Mesodermal cell (in vitro differentiated cells): ENCODE measurements around the gene TFDP1.

Experiments
- H3K27ac ChIP-seq: 2 replicates; pipeline ENCODE4 v1.7.0; 2013; ENCODE audit warnings: mild to moderate bottlenecking, low read depth, low read length, moderate library complexity; ENCODE audit not compliant: severe bottlenecking
- H3K36me3 ChIP-seq: 2 replicates; pipeline ENCODE4 v1.7.1; 2013; ENCODE audit warnings: mild to moderate bottlenecking, low read length, moderate library complexity; ENCODE audit not compliant: control insufficient read depth, insufficient read depth
- H3K4me1 ChIP-seq: one replicate; pipeline ENCODE4 v1.7.1; 2013; ENCODE audit warnings: mild to moderate bottlenecking, low read length; ENCODE audit not compliant: insufficient read depth, control insufficient read depth, poor library complexity, severe bottlenecking
- H3K4me3 ChIP-seq: 2 replicates; pipeline ENCODE4 v1.7.0; 2013; ENCODE audit warnings: low read length, control low read depth, mild to moderate bottlenecking; ENCODE audit not compliant: insufficient read depth, poor library complexity, severe bottlenecking; ENCODE audit errors: extremely low read depth
- H3K9me3 ChIP-seq: 2 replicates; pipeline ENCODE4 v1.7.1; 2013; ENCODE audit warnings: mild to moderate bottlenecking, low read length, moderate library complexity; ENCODE audit not compliant: control insufficient read depth
- WGBS, 2 experiments: methylation state at CpG; one replicate each; pipeline ENCODE4 v1.1.5; 2013; ENCODE audit warnings: missing lambda C conversion rate in 2 of 2; ENCODE audit not compliant: insufficient coverage in 2 of 2; 5-methylcytosine and 5-hydroxymethylcytosine counted together

Gene TFDP1

GRCh38 chr13:113576597-113576996 lies 8.0 kb upstream of the TFDP1 start:
- 40% methylated on average over 1 of the region's 3 CpGs; no CpG with 5 or more reads in 1 of the 2 experiments for whole genome bisulfite sequencing, 2 experiments
- H3K4me1 ChIP-seq = no peaks in the 10 kb centered on the region

GRCh38 chr13:113577881-113578435 lies 6.6 kb upstream of the TFDP1 start:
- no peaks in the 10 kb centered on the region for H3K36me3 ChIP-seq
- no peak overlapping the region for H3K27ac ChIP-seq
- 67 to 91% methylated on average over 1 of the region's 2 CpGs for WGBS, 2 experiments
- no peak overlapping the region for H3K4me3 ChIP-seq
- H3K9me3 ChIP-seq = no peaks in the 10 kb centered on the region
- H3K4me1 ChIP-seq = no peaks in the 10 kb centered on the region

More at GRCh38 chr13:113576597-113576996, 8.0 kb upstream of the TFDP1 start:
- no peak overlapping the region for H3K4me3 ChIP-seq
- no peaks in the 10 kb centered on the region for H3K36me3 ChIP-seq
- H3K27ac ChIP-seq = no peak overlapping the region
- no peaks in the 10 kb centered on the region for H3K9me3 ChIP-seq

GRCh38 chr13:113579686-113580085 lies 4.9 kb upstream of the TFDP1 start:
- 81 to 82% methylated on average over 7 to 8 of the region's 8 CpGs for WGBS, 2 experiments

GRCh38 chr13:113581871-113582270 lies 2.7 kb upstream of the TFDP1 start:
- no peak overlapping the region for H3K4me3 ChIP-seq
- H3K36me3 ChIP-seq = peaks cover 11% of the 10 kb centered on the region
- 85 to 86% methylated on average over 3 to 4 of the region's 6 CpGs for WGBS, 2 experiments
- peaks cover 8% of the 10 kb centered on the region for H3K4me1 ChIP-seq
- no peak overlapping the region for H3K27ac ChIP-seq
- no peaks in the 10 kb centered on the region for H3K9me3 ChIP-seq

More at GRCh38 chr13:113579686-113580085, 4.9 kb upstream of the TFDP1 start:
- Histone ChIP-seq H3K4me3 (no peak overlapping the region), H3K4me1 (no peaks in the 10 kb centered on the region), H3K27ac (no peak overlapping the region), H3K36me3 (no peaks in the 10 kb centered on the region), H3K9me3 (no peaks in the 10 kb centered on the region)

- Histone ChIP-seq H3K4me3 (no peak overlapping the region), H3K27ac (no peak overlapping the region), H3K4me1 (peaks cover 9% of the 10 kb centered on the region), H3K9me3 (no peaks in the 10 kb centered on the region), H3K36me3 (peaks cover 18% of the 10 kb centered on the region)
- WGBS, 2 experiments = 95 to 97% methylated on average over 31 to 36 of the region's 38 CpGs
Observed at GRCh38 chr13:113582841-113583631, 1.5 kb upstream of the TFDP1 start.

GRCh38 chr13:113584870-113585671 lies 518 bp downstream of the TFDP1 start:
- Histone ChIP-seq H3K9me3 (no peaks in the 10 kb centered on the region), H3K36me3 (peaks cover 38% of the 10 kb centered on the region), H3K4me1 (peaks cover 9% of the 10 kb centered on the region), H3K4me3 (peak overlapping the region; percentile 59), H3K27ac (no peak overlapping the region)
- WGBS, 2 experiments = 0 to 1% methylated on average over 74 of the region's 105 CpGs

GRCh38 chr13:113585896-113586295 lies 1.3 kb downstream of the TFDP1 start:
- Histone ChIP-seq H3K27ac (no peak overlapping the region), H3K4me3 (peak overlapping the region; percentile 59), H3K4me1 (peaks cover 9% of the 10 kb centered on the region), H3K9me3 (no peaks in the 10 kb centered on the region), H3K36me3 (peaks cover 44% of the 10 kb centered on the region)
- 85 to 98% methylated on average over 6 to 7 of the region's 9 CpGs for WGBS, 2 experiments

GRCh38 chr13:113586661-113587479 lies 2.3 kb downstream of the TFDP1 start:
- Histone ChIP-seq H3K4me3 (no peak overlapping the region), H3K4me1 (peaks cover 9% of the 10 kb centered on the region), H3K36me3 (peaks cover 48% of the 10 kb centered on the region), H3K27ac (no peak overlapping the region), H3K9me3 (no peaks in the 10 kb centered on the region)
- 97 to 98% methylated on average over 15 to 20 of the region's 23 CpGs for WGBS, 2 experiments

GRCh38 chr13:113588394-113589111 lies 4.0 kb downstream of the TFDP1 start:
- H3K27ac ChIP-seq = no peak overlapping the region
- 91 to 98% methylated on average over 6 of the region's 6 CpGs for WGBS, 2 experiments
- peaks cover 61% of the 10 kb centered on the region for H3K36me3 ChIP-seq
- H3K4me1 ChIP-seq = peaks cover 9% of the 10 kb centered on the region
- no peaks in the 10 kb centered on the region for H3K9me3 ChIP-seq
- no peak overlapping the region for H3K4me3 ChIP-seq
